Neuronal stem cell (in vitro differentiated cells): Measurements from ENCODE around the gene PTPN18.

Experiments
- DNase-seq: peaks from one replicate; pipeline ENCODE4 v3.0.0-alpha.2; 2013; ENCODE audit warnings: low spot score
- H2AFZ ChIP-seq: one replicate; pipeline ENCODE4 v1.6.1; 2013; ENCODE audit warnings: mild to moderate bottlenecking, low read length, inconsistent platforms
- H2AK5ac ChIP-seq: 2 replicates; pipeline ENCODE4 v1.6.1; 2013; ENCODE audit warnings: low read depth, mild to moderate bottlenecking, inconsistent platforms, low read length, moderate library complexity, mixed read lengths
- H2BK120ac ChIP-seq: 2 replicates; pipeline ENCODE4 v1.6.1; 2013; ENCODE audit warnings: low read depth, mild to moderate bottlenecking, inconsistent platforms, low read length, moderate library complexity, mixed read lengths
- H2BK12ac ChIP-seq: one replicate; pipeline ENCODE4 v1.6.1; 2013; ENCODE audit warnings: low read length, inconsistent platforms
- H2BK15ac ChIP-seq: 2 replicates; pipeline ENCODE4 v1.6.1; 2013; ENCODE audit warnings: mild to moderate bottlenecking, low read length, inconsistent platforms, mixed read lengths
- H2BK5ac ChIP-seq: one replicate; pipeline ENCODE4 v1.6.1; 2013; ENCODE audit warnings: inconsistent platforms, mild to moderate bottlenecking, low read length, moderate library complexity
- H3K14ac ChIP-seq: one replicate; pipeline ENCODE4 v1.6.1; 2013; ENCODE audit warnings: low read length, inconsistent platforms
- H3K18ac ChIP-seq: 2 replicates; pipeline ENCODE4 v1.6.1; 2013; ENCODE audit warnings: low read length, inconsistent platforms
- H3K23ac ChIP-seq: 2 replicates; pipeline ENCODE4 v1.6.1; 2013; ENCODE audit warnings: low read depth, mild to moderate bottlenecking, mixed read lengths, low read length, inconsistent platforms; ENCODE audit not compliant: poor library complexity
- H3K27ac ChIP-seq: replicated peaks from 3 replicates; pipeline ENCODE4 v1.5.1; 2013; ENCODE audit warnings: low read length, inconsistent platforms
- H3K27me3 ChIP-seq, 3 experiments: 2 replicates each; pipeline ENCODE4 v1.6.1; 2013; ENCODE audit warnings: low read length in 3 of 3, mild to moderate bottlenecking in 2 of 3, inconsistent platforms in 1 of 3, low read depth in 1 of 3, mixed read lengths in 1 of 3, moderate library complexity in 1 of 3; ENCODE audit not compliant: control insufficient read depth in 3 of 3, insufficient read depth in 3 of 3
- H3K36me3 ChIP-seq, 2 donors: replicated peaks in 1 of 2; 2 replicates each; pipeline ENCODE4 v1.6.1; 2013; ENCODE audit warnings: low read length in 2 of 2; ENCODE audit not compliant: control insufficient read depth in 2 of 2, insufficient read depth in 2 of 2
- H3K4ac ChIP-seq: 2 replicates; pipeline ENCODE4 v1.6.1; 2013; ENCODE audit warnings: inconsistent platforms, mild to moderate bottlenecking, low read length, moderate library complexity
- H3K4me1 ChIP-seq, 2 donors: 1 replicate in 1 of 2; 2 replicates in 1 of 2; pipeline ENCODE4 v1.6.1; 2013; ENCODE audit warnings: low read length in 2 of 2, low read depth in 1 of 2; ENCODE audit not compliant: control insufficient read depth in 2 of 2, insufficient read depth in 1 of 2
- H3K4me2 ChIP-seq: one replicate; pipeline ENCODE4 v1.6.1; 2013; ENCODE audit warnings: mild to moderate bottlenecking, low read length, inconsistent platforms; ENCODE audit not compliant: insufficient read depth, poor library complexity, severe bottlenecking
- H3K4me3 ChIP-seq, 2 donors: 2 replicates each; pipeline ENCODE4 v1.5.1; 2013; ENCODE audit warnings: low read length in 2 of 2, mild to moderate bottlenecking in 2 of 2, inconsistent platforms in 1 of 2, moderate library complexity in 1 of 2
- H3K79me1 ChIP-seq: one replicate; pipeline ENCODE4 v1.6.1; 2013; ENCODE audit warnings: low read depth, mild to moderate bottlenecking, inconsistent platforms, low read length, moderate library complexity
- H3K9ac ChIP-seq: one replicate; pipeline ENCODE4 v1.6.1; 2013; ENCODE audit warnings: mild to moderate bottlenecking, low read depth, low read length, inconsistent platforms; ENCODE audit not compliant: poor library complexity
- H3K9me3 ChIP-seq, 2 donors: replicated peaks in 1 of 2; 2 replicates each; pipeline versions ENCODE3 to v1.6.1; 2013; ENCODE audit warnings: low read length in 2 of 2, mild to moderate bottlenecking in 2 of 2, inconsistent platforms in 1 of 2, low read depth in 1 of 2, mixed read lengths in 1 of 2, moderate library complexity in 1 of 2; ENCODE audit not compliant: control insufficient read depth in 2 of 2, insufficient read depth in 1 of 2
- H4K8ac ChIP-seq: one replicate; pipeline ENCODE4 v1.6.1; 2013; ENCODE audit warnings: low read depth, mild to moderate bottlenecking, inconsistent platforms, low read length, moderate library complexity
- H4K91ac ChIP-seq: one replicate; pipeline ENCODE4 v1.6.1; 2013; ENCODE audit warnings: low read length, low read depth, mild to moderate bottlenecking, inconsistent platforms; ENCODE audit not compliant: poor library complexity
- WGBS, 2 donors: extraction: QIAGEN DNeasy Blood & Tissue Kit; methylation state at CpG; one replicate each; pipeline ENCODE4 v1.1.7; 2013; ENCODE audit warnings: missing lambda C conversion rate in 2 of 2, mixed read lengths in 1 of 2; ENCODE audit not compliant: insufficient read length in 2 of 2, insufficient replicate concordance in 1 of 2; ENCODE audit errors: extremely low coverage in 2 of 2; 5-methylcytosine and 5-hydroxymethylcytosine counted together

The PTPN18 gene

DNA sequence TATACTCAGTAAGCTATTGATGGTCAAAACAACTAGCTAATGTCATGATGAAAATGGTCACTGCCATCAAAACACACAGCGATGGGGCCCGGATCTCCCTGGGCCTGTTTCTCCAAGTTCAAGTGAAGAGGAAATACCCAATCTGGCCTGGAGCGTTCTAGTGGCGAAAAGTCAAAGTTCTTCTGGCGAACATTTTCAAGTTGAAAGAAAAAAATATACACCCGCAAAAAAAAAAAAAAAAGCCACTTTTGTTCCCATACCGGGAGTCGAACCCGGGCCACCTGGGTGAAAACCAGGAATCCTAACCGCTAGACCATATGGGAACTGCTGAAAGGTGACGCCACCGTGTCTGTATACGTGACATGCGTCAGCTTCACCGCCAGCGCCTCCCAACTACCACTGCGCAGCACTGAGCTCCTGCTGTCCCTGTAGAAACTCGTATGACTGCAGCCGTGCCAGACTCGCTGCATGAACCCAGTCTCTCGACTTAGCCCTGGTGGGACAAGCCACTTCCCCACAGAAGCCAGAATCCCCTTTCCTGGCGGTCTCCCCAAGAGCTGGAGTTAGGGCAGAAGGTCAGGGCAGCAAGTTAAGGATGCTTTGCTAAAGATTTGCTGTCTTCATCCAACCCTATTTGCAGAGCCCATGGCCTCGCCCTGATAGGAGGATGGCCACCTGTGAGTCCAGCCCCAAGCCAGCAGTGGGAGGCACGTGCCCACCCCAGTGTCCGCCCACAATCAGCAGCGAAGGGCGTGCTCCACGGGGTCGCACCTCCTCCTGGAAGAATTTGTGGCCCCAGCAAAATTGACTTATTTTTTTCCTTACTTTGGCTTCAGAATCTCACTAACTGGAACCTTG is 18.8 kb upstream of the PTPN18 start:
- H2BK5ac ChIP-seq, result no peak overlapping the region
- H4K91ac ChIP-seq, result no peak overlapping the region
- H2BK12ac ChIP-seq, result no peak overlapping the region
- H3K4me3 ChIP-seq, result peak overlapping the region; percentile 54 to 85
- H3K4ac ChIP-seq, result no peak overlapping the region
- H3K4me1 ChIP-seq, result peaks cover 3 to 6% of the 10 kb centered on the region in 2 donors
- H3K36me3 ChIP-seq, result peaks cover 5 to 30% of the 10 kb centered on the region in 2 donors
- no peaks in the 10 kb centered on the region for H3K9me3 ChIP-seq
- H2AK5ac ChIP-seq, result no peak overlapping the region
- H4K8ac ChIP-seq, result no peak overlapping the region
- H2BK120ac ChIP-seq, result no peak overlapping the region
- H3K4me2 ChIP-seq, result peak overlapping the region; percentile 41
- H3K14ac ChIP-seq, result no peak overlapping the region
- no CpG with 5 or more reads among the region's 29 CpGs for WGBS, 2 donors
- no peak overlapping the region for H3K9ac ChIP-seq
- no peak overlapping the region for H2BK15ac ChIP-seq
- H2AFZ ChIP-seq, result peak overlapping the region; percentile 91
- H3K18ac ChIP-seq, result peak overlapping the region; percentile 8
- no peak overlapping the region for H3K23ac ChIP-seq
- H3K27me3 ChIP-seq, result no peaks in the 10 kb centered on the region
- no peaks in the 10 kb centered on the region for H3K79me1 ChIP-seq
- peak overlapping the region; percentile 77 for H3K27ac ChIP-seq
- peak; percentile 95 for DNase-seq

DNA sequence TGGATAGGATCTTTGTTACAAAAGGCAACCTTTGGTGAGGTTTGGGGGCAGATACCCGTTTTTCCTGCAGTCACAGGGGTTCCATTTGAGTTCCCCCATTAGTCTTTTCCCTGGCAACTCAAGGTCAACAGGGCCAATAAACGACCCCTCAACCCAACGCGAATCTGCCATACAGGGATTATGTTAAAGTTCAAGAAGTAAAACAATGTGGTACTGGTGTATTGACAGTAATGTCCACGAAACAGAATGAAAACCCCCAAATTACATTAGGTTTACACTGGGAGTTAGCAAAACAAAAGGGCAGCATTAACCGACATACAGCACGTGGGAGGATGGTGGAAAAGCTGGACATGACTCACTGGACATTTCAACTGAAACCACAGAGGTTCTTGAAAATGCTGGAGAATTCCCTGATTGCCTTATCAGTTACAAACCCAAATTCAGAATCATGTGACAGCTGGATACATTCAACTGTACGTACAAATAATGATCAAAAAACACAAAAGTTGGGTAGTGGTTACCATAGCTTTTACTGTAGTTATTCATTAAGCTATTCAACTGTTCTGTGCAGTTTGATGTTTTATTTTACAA is 18.0 kb upstream of the PTPN18 start:
- no CpG with 5 or more reads among the region's 8 CpGs for WGBS, 2 donors
- no peak overlapping the region for H3K27ac ChIP-seq

DNA sequence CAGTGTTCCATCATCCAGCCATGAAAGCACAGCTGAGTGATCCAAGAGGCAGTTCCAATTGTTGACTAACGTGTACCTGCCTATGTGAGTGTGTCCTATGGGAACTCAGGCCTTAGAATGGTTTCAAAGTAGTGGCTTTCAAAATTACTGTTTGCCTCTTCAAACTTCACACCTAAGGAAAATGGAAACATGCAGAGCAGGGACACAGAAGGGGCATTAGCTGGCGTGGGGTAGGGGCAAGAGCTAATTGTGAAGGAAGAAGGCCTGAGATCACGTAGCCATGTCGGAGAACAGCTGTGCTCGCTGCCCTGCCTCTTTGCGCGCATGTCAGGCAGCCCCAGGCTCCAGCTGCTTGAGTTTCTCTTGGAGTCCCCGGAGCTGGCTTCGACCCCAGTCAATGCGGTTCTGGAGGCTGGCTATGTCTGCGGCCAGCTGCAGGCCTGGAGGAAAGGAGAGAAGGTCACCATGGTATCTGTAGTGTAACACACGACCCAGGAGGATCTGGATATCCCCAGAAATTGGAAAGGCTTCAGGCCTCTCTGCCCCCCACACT is 17.0 kb upstream of the PTPN18 start:
- Histone ChIP-seq H3K14ac (no peak overlapping the region), H2BK12ac (no peak overlapping the region), H3K36me3 (peaks cover 5 to 30% of the 10 kb centered on the region in 2 donors), H3K23ac (no peak overlapping the region), H3K9ac (no peak overlapping the region), H2BK120ac (no peak overlapping the region), H3K27ac (no peak overlapping the region), H4K91ac (no peak overlapping the region), H3K18ac (no peak overlapping the region), H3K4me2 (no peak overlapping the region), H3K27me3 (no peaks in the 10 kb centered on the region), H2AFZ (no peak overlapping the region), H3K4me3 (no peak overlapping the region), H2BK15ac (no peak overlapping the region), H3K9me3 (no peaks in the 10 kb centered on the region), H4K8ac (no peak overlapping the region), H2BK5ac (no peak overlapping the region), H2AK5ac (no peak overlapping the region), H3K4ac (no peak overlapping the region), H3K4me1 (peaks cover 5 to 6% of the 10 kb centered on the region in 2 donors), H3K79me1 (peaks cover 2% of the 10 kb centered on the region)
- no CpG with 5 or more reads among the region's 12 CpGs for WGBS, 2 donors
- no peak for DNase-seq

More for the DNA sequence above, 18.0 kb upstream of the PTPN18 start:
- Histone ChIP-seq H2BK120ac (no peak overlapping the region), H3K27me3 (no peaks in the 10 kb centered on the region), H3K9me3 (no peaks in the 10 kb centered on the region), H3K14ac (no peak overlapping the region), H3K4ac (no peak overlapping the region), H4K91ac (no peak overlapping the region), H3K23ac (no peak overlapping the region), H2AFZ (peak overlapping the region; percentile 91), H3K4me1 (peaks cover 3 to 4% of the 10 kb centered on the region in 2 donors), H3K4me3 (peak overlapping the region; percentile 54 to 85), H2BK5ac (no peak overlapping the region), H3K36me3 (peaks cover 5 to 30% of the 10 kb centered on the region in 2 donors), H3K9ac (no peak overlapping the region), H4K8ac (no peak overlapping the region), H2BK15ac (no peak overlapping the region), H3K79me1 (no peaks in the 10 kb centered on the region), H3K18ac (no peak overlapping the region), H2BK12ac (no peak overlapping the region), H2AK5ac (no peak overlapping the region), H3K4me2 (peak overlapping the region; percentile 41)
- no peak for DNase-seq
